Measurements from ENCODE around the gene CPNE5. TPM values are rescaled to one million over a fixed set of nuclear protein-coding genes. Genes with fewer than 3 reads are reported as not detected.
A peak's percentile ranks its signal among the peaks of the same experiment; 100 is the strongest.

The CPNE5 gene
- total RNA-seq, 1 donor from 2014 or later, result not detected

DNA sequence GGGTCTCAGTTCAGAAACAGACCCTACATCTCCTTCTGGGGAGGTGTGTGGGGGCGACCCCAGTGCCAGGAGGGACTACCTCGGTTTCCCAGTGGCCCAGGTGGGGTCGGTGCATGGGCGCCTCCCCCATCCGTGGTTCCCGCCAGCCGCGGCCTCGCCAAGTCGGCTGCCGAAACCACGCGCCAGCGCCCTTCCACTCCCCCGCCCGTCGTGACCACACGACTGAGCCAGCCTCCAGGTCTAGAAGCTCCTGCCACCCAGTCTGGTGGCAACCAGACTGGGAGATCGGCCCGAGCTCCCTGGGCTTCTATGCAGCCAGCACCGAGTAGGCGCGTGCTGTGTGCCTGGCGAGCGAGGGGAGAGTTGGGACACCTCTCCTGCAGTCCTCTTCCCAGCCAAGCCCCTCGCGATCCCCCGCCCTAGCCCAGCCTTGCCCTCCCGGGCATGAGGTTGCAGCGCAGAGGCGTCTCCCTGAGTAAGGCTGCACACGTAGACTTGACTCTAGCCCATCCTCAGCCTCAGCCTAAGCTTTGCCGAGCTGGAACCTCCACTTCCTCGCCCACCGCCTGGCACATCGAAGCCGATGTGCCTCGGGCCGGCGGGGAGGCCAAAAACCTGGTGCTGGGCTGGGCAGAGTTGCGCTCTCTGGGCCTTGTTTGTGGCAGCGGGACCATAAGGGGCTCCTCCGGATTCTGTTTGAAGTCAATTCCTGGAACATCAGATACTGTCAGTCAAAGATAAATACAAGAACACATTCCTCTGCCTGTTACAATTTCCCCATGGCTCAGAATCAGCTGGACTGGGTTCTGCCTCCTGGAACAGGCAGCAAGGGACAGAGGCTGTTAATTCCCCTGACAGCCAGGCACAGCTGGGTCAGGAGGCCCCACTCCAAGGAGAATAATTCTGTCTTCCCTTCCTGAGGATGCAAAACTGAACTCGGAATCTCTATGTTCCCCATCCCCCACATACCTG lies 1.5 kb upstream of the CPNE5 start:
- Mint-ChIP-seq H3K36me3 (ENCODE audit: unreplicated experiment) (no peaks in the 10 kb centered on the region), H3K9me3 (ENCODE audit: unreplicated experiment) (no peaks in the 10 kb centered on the region), H3K4me1 (ENCODE audit: unreplicated experiment) (peaks cover 6% of the 10 kb centered on the region), H3K27ac (ENCODE audit: unreplicated experiment) (no peak overlapping the region), H3K27me3 (ENCODE audit: unreplicated experiment) (peaks cover 30% of the 10 kb centered on the region), H3K4me3 (ENCODE audit: unreplicated experiment) (peak overlapping the region; percentile 69)
- DNase-seq (ENCODE audit: extremely low spot score, unreplicated experiment), result no peak
- TF ChIP-seq, protein P1, sequence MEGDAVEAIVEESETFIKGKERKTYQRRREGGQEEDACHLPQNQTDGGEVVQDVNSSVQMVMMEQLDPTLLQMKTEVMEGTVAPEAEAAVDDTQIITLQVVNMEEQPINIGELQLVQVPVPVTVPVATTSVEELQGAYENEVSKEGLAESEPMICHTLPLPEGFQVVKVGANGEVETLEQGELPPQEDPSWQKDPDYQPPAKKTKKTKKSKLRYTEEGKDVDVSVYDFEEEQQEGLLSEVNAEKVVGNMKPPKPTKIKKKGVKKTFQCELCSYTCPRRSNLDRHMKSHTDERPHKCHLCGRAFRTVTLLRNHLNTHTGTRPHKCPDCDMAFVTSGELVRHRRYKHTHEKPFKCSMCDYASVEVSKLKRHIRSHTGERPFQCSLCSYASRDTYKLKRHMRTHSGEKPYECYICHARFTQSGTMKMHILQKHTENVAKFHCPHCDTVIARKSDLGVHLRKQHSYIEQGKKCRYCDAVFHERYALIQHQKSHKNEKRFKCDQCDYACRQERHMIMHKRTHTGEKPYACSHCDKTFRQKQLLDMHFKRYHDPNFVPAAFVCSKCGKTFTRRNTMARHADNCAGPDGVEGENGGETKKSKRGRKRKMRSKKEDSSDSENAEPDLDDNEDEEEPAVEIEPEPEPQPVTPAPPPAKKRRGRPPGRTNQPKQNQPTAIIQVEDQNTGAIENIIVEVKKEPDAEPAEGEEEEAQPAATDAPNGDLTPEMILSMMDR (IDR thresholded peaks at IDR 0.05), result no peak

DNA sequence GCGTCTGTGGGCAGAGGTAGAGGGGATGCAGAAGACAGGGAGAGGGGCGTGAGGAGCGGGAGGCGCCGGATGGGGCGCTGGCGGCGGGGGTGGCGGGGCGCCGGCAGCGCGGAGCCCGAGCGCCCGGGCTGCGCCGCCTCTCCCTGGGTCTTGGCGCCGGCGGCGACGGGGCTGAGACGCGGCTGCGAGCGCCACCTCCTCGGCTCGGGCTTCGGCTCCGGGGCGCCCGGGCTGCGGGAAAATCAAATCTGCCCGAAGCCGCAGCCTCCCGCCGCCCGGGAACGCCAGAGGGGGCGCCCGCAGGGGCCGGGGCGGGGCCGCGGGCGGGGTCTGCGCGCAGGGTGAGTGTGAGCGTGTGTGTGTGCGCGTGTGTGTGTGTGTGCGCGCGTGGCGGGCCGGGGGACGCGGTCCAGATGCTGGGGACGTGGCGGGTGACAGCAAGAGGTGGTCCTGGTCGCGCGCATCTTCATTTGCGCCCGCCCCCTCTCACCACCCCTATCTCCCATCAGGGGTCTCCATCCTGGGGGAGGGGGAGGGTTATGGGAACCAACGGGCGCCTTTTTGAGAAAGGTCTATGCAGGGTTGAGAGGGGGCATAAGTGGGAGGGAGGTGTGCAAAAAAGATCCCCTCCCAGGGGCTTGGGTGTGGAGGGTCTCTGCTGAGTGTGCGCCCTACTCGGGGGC lies 646 bp upstream of the CPNE5 start:
- TF ChIP-seq, protein P1 (IDR thresholded peaks at IDR 0.05), result peak; percentile 30
- no peaks in the 10 kb centered on the region for H3K9me3 Mint-ChIP-seq (ENCODE audit: unreplicated experiment)
- H3K4me1 Mint-ChIP-seq (ENCODE audit: unreplicated experiment), result peaks cover 6% of the 10 kb centered on the region
- peak overlapping the region; percentile 69 for H3K4me3 Mint-ChIP-seq (ENCODE audit: unreplicated experiment)
- no peak for DNase-seq (ENCODE audit: extremely low spot score, unreplicated experiment)
- no peaks in the 10 kb centered on the region for H3K36me3 Mint-ChIP-seq (ENCODE audit: unreplicated experiment)
- peaks cover 33% of the 10 kb centered on the region for H3K27me3 Mint-ChIP-seq (ENCODE audit: unreplicated experiment)
- no peak overlapping the region for H3K27ac Mint-ChIP-seq (ENCODE audit: unreplicated experiment)

DNA sequence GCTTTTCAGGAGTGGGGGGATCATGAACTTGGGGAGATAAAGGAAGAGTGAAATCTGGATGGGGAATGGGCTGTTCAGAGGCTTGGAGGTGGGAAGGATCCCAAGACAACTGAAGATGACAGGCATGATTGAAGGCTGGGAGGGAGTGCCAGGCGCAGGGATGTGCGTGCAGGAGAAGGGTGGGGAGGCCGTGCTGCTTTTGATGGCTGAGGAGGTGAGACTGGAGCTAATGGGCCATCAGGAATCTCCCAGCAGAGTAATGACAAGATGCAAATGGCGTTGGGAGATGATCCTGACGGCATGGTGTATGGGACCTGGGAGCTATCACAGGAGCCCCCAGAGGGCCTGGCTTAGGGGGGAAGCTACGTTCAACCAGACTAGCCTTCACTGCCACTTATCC lies 1.6 kb downstream of the CPNE5 start:
- H3K4me3 Mint-ChIP-seq (ENCODE audit: unreplicated experiment), result no peak overlapping the region
- H3K9me3 Mint-ChIP-seq (ENCODE audit: unreplicated experiment), result no peaks in the 10 kb centered on the region
- peaks cover 8% of the 10 kb centered on the region for H3K4me1 Mint-ChIP-seq (ENCODE audit: unreplicated experiment)
- peaks cover 39% of the 10 kb centered on the region for H3K27me3 Mint-ChIP-seq (ENCODE audit: unreplicated experiment)
- DNase-seq (ENCODE audit: extremely low spot score, unreplicated experiment), result no peak
- H3K36me3 Mint-ChIP-seq (ENCODE audit: unreplicated experiment), result no peaks in the 10 kb centered on the region
- H3K27ac Mint-ChIP-seq (ENCODE audit: unreplicated experiment), result no peak overlapping the region
- TF ChIP-seq, protein P1 (IDR thresholded peaks at IDR 0.05), result no peak

DNA sequence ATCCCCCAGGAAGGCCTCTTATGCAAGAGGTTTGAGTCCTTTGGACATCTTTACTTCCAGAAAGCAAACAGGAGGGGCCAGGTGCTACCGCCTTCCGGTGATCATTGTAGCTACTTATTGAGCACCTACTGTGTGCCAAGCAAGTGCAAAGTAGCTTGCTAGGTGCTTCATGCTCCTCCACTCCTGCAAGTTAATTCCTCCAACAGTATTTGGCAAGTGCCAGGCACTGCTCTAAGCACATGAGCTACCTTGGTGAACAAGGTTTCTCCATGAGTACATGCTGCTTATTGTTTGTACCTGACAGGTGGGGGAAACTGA lies 2.3 kb downstream of the CPNE5 start:
- TF ChIP-seq, protein P1 (IDR thresholded peaks at IDR 0.05), result no peak
- Mint-ChIP-seq H3K36me3 (ENCODE audit: unreplicated experiment) (no peaks in the 10 kb centered on the region), H3K9me3 (ENCODE audit: unreplicated experiment) (no peaks in the 10 kb centered on the region), H3K4me1 (ENCODE audit: unreplicated experiment) (peaks cover 8% of the 10 kb centered on the region), H3K27ac (ENCODE audit: unreplicated experiment) (no peak overlapping the region), H3K27me3 (ENCODE audit: unreplicated experiment) (peaks cover 39% of the 10 kb centered on the region), H3K4me3 (ENCODE audit: unreplicated experiment) (no peak overlapping the region)
- DNase-seq (ENCODE audit: extremely low spot score, unreplicated experiment), result no peak
